HCT116 (cell line): ENCODE data around the gene DHCR24. TPM values are rescaled to one million over a fixed set of nuclear protein-coding genes. Genes with fewer than 3 reads are reported as not detected.

Experiments
- ATAC-seq: fragments of 200-7000 bp; cut with Tn5 transposase; 2 replicates; pipeline ENCODE4 v1.9.1; 2020; ENCODE audit warnings: mild to moderate bottlenecking, moderate library complexity
- BruUV-seq: library from RNA; stranded (reverse); fragments of 400-500 nt; replicated peaks from 2 replicates; lab custom pipeline; 2021; lab: Mats Ljungman, UMichigan
- CTCF ChIA-PET: fragments of 300-600 bp; sonication (Branson Sonifier 250); formaldehyde crosslinking; loops from one replicate; lab custom pipeline; 2021; ENCODE audit warnings: antibody characterized with exemption; lab: Charles Lee
- POLR2A ChIA-PET: fragments of 300-600, 350-600 bp; sonication (Branson Sonifier 250); formaldehyde crosslinking; loops from one replicate; lab custom pipeline; 2021; ENCODE audit warnings: antibody characterized with exemption; lab: Charles Lee
- RAD21 ChIA-PET, 2 experiments: fragments of 300-600 bp; sonication (Branson Sonifier 250); formaldehyde crosslinking; loops; one replicate each; lab custom pipeline; 2023; ENCODE audit warnings: low total read pairs in 2 of 2; ENCODE audit not compliant: uncharacterized antibody in 2 of 2, unreplicated experiment in 2 of 2, low non-redundant PET in 1 of 2; lab: Charles Lee
- DNase-seq: peaks from one replicate; pipeline ENCODE4 v3.0.0-alpha.2; 2010; ENCODE audit warnings: low read depth, low spot score
- H2AFZ ChIP-seq: fragments of 200-600 bp; shearing (Covaris generic), sonication (generic); 2 replicates; pipeline ENCODE4 v1.6.1; 2017; ENCODE audit warnings: low read depth, mixed run types, mixed read lengths, antibody characterized with exemption, low read length; ENCODE audit not compliant: poor library complexity, severe bottlenecking
- H3K27ac ChIP-seq: 2 replicates; pipeline ENCODE4 v1.5.1; 2012; ENCODE audit warnings: low read depth, low read length
- H3K27me3 ChIP-seq: fragments of 200-600 bp; sonication (generic); 2 replicates; pipeline ENCODE4 v1.6.1; 2016; ENCODE audit warnings: mixed run types, low read length, mixed read lengths; ENCODE audit not compliant: insufficient read depth
- H3K36me3 ChIP-seq, 2 experiments: fragments of 200-500 bp in 1 of 2; fragments of 200-600 bp in 1 of 2; sonication (Bioruptor generic) in 1 of 2; sonication (generic) in 1 of 2; 2 replicates each; pipeline versions ENCODE4 v1.5.1 to v1.6.1; 2014 to 2016; ENCODE audit warnings: low read length in 2 of 2, inconsistent platforms in 1 of 2, mixed read lengths in 1 of 2, mixed run types in 1 of 2; ENCODE audit not compliant: insufficient read depth in 2 of 2, control insufficient read depth in 1 of 2
- H3K4me1 ChIP-seq, 2 experiments: fragments of 200-600 bp in 1 of 2; sonication (generic) in 1 of 2; 2 replicates each; pipeline versions ENCODE4 v1.5.1 to v1.6.1; 2012 to 2017; ENCODE audit warnings: low read length in 2 of 2, inconsistent platforms in 1 of 2, mild to moderate bottlenecking in 1 of 2, mixed read lengths in 1 of 2, mixed run types in 1 of 2, moderate library complexity in 1 of 2; ENCODE audit not compliant: insufficient read depth in 2 of 2, control insufficient read depth in 1 of 2
- H3K4me2 ChIP-seq: fragments of 200-600 bp; sonication (generic); 2 replicates; pipeline ENCODE4 v1.6.1; 2017; ENCODE audit warnings: mixed run types, low read length, mixed read lengths
- H3K4me3 ChIP-seq, 2 experiments: fragments of 200-600 bp in 1 of 2; sonication (generic) in 1 of 2; replicated peaks in 1 of 2; 2 replicates each; pipeline ENCODE4 v1.5.1; 2011 to 2016; ENCODE audit warnings: low read length in 2 of 2, control low read depth in 1 of 2, low read depth in 1 of 2, mild to moderate bottlenecking in 1 of 2, mixed read lengths in 1 of 2, mixed run types in 1 of 2
- H3K79me2 ChIP-seq: fragments of 200-600 bp; sonication (generic); 2 replicates; pipeline ENCODE4 v1.6.1; 2017; ENCODE audit warnings: mild to moderate bottlenecking, mixed run types, low read length, moderate library complexity, mixed read lengths; ENCODE audit not compliant: insufficient read depth
- H3K9ac ChIP-seq: fragments of 200-600 bp; sonication (generic); 2 replicates; pipeline ENCODE4 v1.6.1; 2016; ENCODE audit warnings: low read length, mixed read lengths
- H3K9me2 ChIP-seq: fragments of 200-600 bp; sonication (generic), shearing (Covaris generic); 2 replicates; pipeline ENCODE4 v1.6.1; 2017; ENCODE audit warnings: mixed run types, mild to moderate bottlenecking, moderate library complexity; ENCODE audit not compliant: insufficient read depth
- H3K9me3 ChIP-seq, 2 experiments: fragments of 200-500 bp in 1 of 2; fragments of 200-600 bp in 1 of 2; sonication (Bioruptor generic) in 1 of 2; sonication (generic) in 1 of 2; 2 replicates each; pipeline ENCODE4 v1.6.1; 2014 to 2017; ENCODE audit warnings: low read length in 2 of 2, mixed read lengths in 2 of 2, inconsistent platforms in 1 of 2, low read depth in 1 of 2, mild to moderate bottlenecking in 1 of 2, mixed run types in 1 of 2, moderate library complexity in 1 of 2; ENCODE audit not compliant: control insufficient read depth in 1 of 2, insufficient read depth in 1 of 2
- H4K20me1 ChIP-seq: fragments of 200-600 bp; sonication (generic), shearing (Covaris generic); 2 replicates; pipeline ENCODE4 v1.6.1; 2017; ENCODE audit warnings: mixed run types, mild to moderate bottlenecking, moderate library complexity; ENCODE audit not compliant: insufficient read depth
- EGR1 ChIP-seq: IDR thresholded peaks from 2 replicates; pipeline ENCODE4 v1.6.1; 2012; ENCODE audit warnings: low read depth
- ELF1 ChIP-seq: IDR thresholded peaks from 2 replicates; pipeline ENCODE4 v1.6.1; 2012; ENCODE audit warnings: low read depth, borderline replicate concordance
- EZH2 ChIP-seq: fragments of 200-600 bp; sonication (generic); IDR thresholded peaks from 2 replicates; pipeline ENCODE4 v1.6.1; 2017; ENCODE audit warnings: antibody characterized with exemption, mixed run types
- EZH2phosphoT487 ChIP-seq: fragments of 200-600 bp; IDR thresholded peaks from 2 replicates; pipeline ENCODE4 v1.6.1; 2018; ENCODE audit warnings: antibody characterized with exemption, borderline replicate concordance
- FOSL1 ChIP-seq: IDR thresholded peaks from 2 replicates; pipeline ENCODE4 v1.6.1; 2012; ENCODE audit warnings: low read depth
- MAX ChIP-seq: IDR thresholded peaks from 2 replicates; pipeline ENCODE4 v1.6.1; 2012
- POLR2A ChIP-seq: IDR thresholded peaks from 2 replicates; pipeline ENCODE4 v1.7.0; 2011; ENCODE audit warnings: borderline replicate concordance; ENCODE audit not compliant: insufficient read depth, insufficient read length; ENCODE audit errors: extremely low read depth
- POLR2AphosphoS5 ChIP-seq: IDR thresholded peaks from 2 replicates; pipeline ENCODE4 v1.6.1; 2011; ENCODE audit warnings: mild to moderate bottlenecking, low read depth, low read length, moderate library complexity
- SIN3A ChIP-seq: IDR thresholded peaks from 2 replicates; pipeline ENCODE4 v1.6.1; 2012; ENCODE audit warnings: low read depth
- TCF7L2 ChIP-seq: IDR thresholded peaks from 2 replicates; pipeline ENCODE4 v1.7.0; 2011; ENCODE audit warnings: borderline replicate concordance, inconsistent platforms; ENCODE audit not compliant: insufficient read depth, insufficient read length; ENCODE audit errors: extremely low read depth
- ZFX ChIP-seq: fragments of 450-650 bp; IDR thresholded peaks from 2 replicates; pipeline ENCODE4 v1.6.1; 2017
- intact Hi-C: fragments of 100-400 bp; cut with micrococcal nuclease; formaldehyde crosslinking; loops from 2 replicates; pipeline ENCODE4 v1.10.0; 2022
- total RNA-seq: library from RNA; stranded (reverse); gene quantifications from one replicate; pipeline ENCODE4 v1.2.1, GENCODE V29; 2021; ENCODE audit not compliant: unreplicated experiment

The DHCR24 gene
- total RNA-seq, 1 experiment from 2014 or later: 132 TPM

DNA sequence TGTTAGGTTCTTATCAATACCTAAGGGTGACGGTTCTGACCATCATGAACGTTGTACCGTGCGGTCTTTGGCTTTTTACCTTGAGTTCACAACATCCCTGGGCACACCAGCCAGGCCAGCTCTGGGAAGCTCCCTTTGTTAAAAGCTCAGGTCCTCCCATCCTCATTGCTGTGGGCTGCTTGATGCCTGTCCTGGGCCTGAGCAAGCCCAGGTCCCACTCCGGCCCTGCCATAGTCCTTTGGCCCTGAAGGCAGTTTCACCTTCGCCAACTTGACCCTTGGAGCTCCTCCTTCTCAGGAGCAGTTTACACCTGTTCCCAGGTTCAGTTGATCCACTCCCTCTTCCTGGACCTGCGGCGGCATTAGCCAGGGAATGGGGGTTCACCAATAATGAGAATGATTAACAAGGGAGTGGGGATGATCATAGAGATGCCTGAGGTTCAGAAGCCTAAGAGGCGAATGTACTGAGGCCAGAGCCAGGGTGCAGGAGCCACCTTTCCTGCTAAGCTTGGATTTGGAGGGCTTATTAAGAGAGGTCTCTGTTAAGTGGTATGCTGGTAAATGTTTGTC, 40.2 kb downstream of the DHCR24 start (continued):
- no peak for TF ChIP-seq EZH2
- TF ChIP-seq POLR2A: no peak
- TF ChIP-seq EZH2phosphoT487: no peak
- no peak for TF ChIP-seq EGR1
- no peak for TF ChIP-seq POLR2AphosphoS5
- no peak for TF ChIP-seq ELF1
- no peak for TF ChIP-seq MAX
- TF ChIP-seq TCF7L2: no peak
- TF ChIP-seq ZFX: no peak
- TF ChIP-seq SIN3A: no peak

DNA sequence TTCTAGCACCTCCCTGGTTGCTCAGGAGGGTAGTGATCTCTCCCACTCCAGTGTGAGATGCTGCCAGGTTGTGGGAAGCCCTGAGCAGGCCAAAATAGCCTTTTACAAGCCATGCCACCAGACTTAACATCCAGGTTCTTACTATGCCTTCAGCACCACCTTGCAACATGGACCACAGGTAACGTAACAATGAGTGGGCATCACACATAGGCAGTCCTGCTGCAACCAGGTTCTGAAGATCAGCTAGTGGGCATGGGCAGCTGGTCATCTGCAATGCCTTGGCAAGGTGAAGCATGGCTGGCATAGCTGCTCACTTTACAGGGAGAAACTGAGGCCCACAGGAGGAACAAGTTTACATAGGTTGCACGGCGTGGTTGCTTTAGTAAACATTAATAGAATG, 40.7 kb downstream of the DHCR24 start:
- peaks cover 7 to 14% of the 10 kb centered on the region in 2 experiments; a peak in 3 of 4 replicates for H3K36me3 ChIP-seq
- H3K9me3 ChIP-seq: no peaks in the 10 kb centered on the region
- H4K20me1 ChIP-seq: no peaks in the 10 kb centered on the region
- intact Hi-C loops: no loop called here
- ChIA-PET RAD21 (no interaction called here), CTCF (no interaction called here), POLR2A (no interaction called here)
- H3K4me1 ChIP-seq: no peaks in the 10 kb centered on the region
- no peaks in the 10 kb centered on the region for H3K27me3 ChIP-seq
- H3K27ac ChIP-seq: no peak overlapping the region
- H3K79me2 ChIP-seq: no peaks in the 10 kb centered on the region
- H3K9ac ChIP-seq: no peak overlapping the region
- H3K4me2 ChIP-seq: no peak overlapping the region
- H3K4me3 ChIP-seq: no peak overlapping the region
- DNase-seq (no peak), ATAC-seq (no peak)
- TF ChIP-seq FOSL1: no peak
- no peak overlapping the region for H2AFZ ChIP-seq
- BruUV-seq: no TSS peak
- no peaks in the 10 kb centered on the region for H3K9me2 ChIP-seq
